Natural killer cell (primary cell): Measurements from ENCODE around the gene ZFP62. TPM values are rescaled to one million over a fixed set of nuclear protein-coding genes. Genes with fewer than 3 reads are reported as not detected.

Experiments
- ATAC-seq, 3 donors: fragments of 150-1000 bp in 2 of 3; fragments of 200-7000 bp in 1 of 3; cut with Tn5 transposase; 1 replicate in 1 of 3; 2 replicates in 2 of 3; pipeline ENCODE4 v1.10.0; 2021; ENCODE audit warnings: mild to moderate bottlenecking in 2 of 3, moderate library complexity in 2 of 3
- DNase-seq, 2 donors: peaks; one replicate each; pipeline versions ENCODE4 v3.0.0 to v3.0.0-alpha.2; 2013 to 2021; ENCODE audit warnings: mixed read lengths in 1 of 2
- H3K27ac ChIP-seq: one replicate; pipeline ENCODE4 v1.5.1; 2013; ENCODE audit warnings: mild to moderate bottlenecking, low read length
- H3K27me3 ChIP-seq: one replicate; pipeline ENCODE4 v1.6.1; 2013; ENCODE audit warnings: low read length; ENCODE audit not compliant: control insufficient read depth, insufficient read depth
- H3K36me3 ChIP-seq: one replicate; pipeline ENCODE4 v1.6.1; 2013; ENCODE audit warnings: low read length; ENCODE audit not compliant: control insufficient read depth, insufficient read depth
- H3K4me1 ChIP-seq: one replicate; pipeline ENCODE4 v1.6.1; 2013; ENCODE audit warnings: low read length; ENCODE audit not compliant: control insufficient read depth, insufficient read depth
- H3K4me3 ChIP-seq: one replicate; pipeline ENCODE4 v1.5.1; 2013; ENCODE audit warnings: low read length
- H3K9me3 ChIP-seq: one replicate; pipeline ENCODE4 v1.6.1; 2013; ENCODE audit warnings: low read length; ENCODE audit not compliant: control insufficient read depth, insufficient read depth
- H3K27ac Mint-ChIP-seq, 2 donors: one replicate each; pipeline ENCODE4 v1.8.0; 2022; ENCODE audit warnings: mild to moderate bottlenecking in 2 of 2, mixed read lengths in 2 of 2, moderate library complexity in 1 of 2
- H3K27me3 Mint-ChIP-seq, 2 donors: one replicate each; pipeline ENCODE4 v1.8.0; 2022; ENCODE audit warnings: low read depth in 2 of 2, mixed read lengths in 2 of 2
- H3K36me3 Mint-ChIP-seq: one replicate; pipeline ENCODE4 v1.8.0; 2022; ENCODE audit warnings: mixed read lengths
- H3K4me1 Mint-ChIP-seq, 2 donors: one replicate each; pipeline ENCODE4 v1.8.0; 2022; ENCODE audit warnings: mixed read lengths in 2 of 2
- H3K4me3 Mint-ChIP-seq: one replicate; pipeline ENCODE4 v1.8.0; 2022; ENCODE audit warnings: mild to moderate bottlenecking, moderate library complexity, mixed read lengths
- H3K9me3 Mint-ChIP-seq, 2 donors: one replicate each; pipeline ENCODE4 v1.8.0; 2022; ENCODE audit warnings: mixed read lengths in 2 of 2
- CTCF ChIP-seq: fragments of 200-600 bp; IDR thresholded peaks from one replicate; pipeline ENCODE4 v1.8.0; 2022; ENCODE audit warnings: antibody characterized with exemption
- WGBS: methylation state at CpG from one replicate; pipeline ENCODE4 v1.1.7; 2013; ENCODE audit warnings: missing lambda C conversion rate; ENCODE audit not compliant: insufficient coverage; 5-methylcytosine and 5-hydroxymethylcytosine counted together
- intact Hi-C: fragments of 100-400 bp; cut with micrococcal nuclease; formaldehyde crosslinking; loops from one replicate; pipeline ENCODE4 v1.14.2; 2022
- total RNA-seq, 4 donors: library from RNA; stranded (reverse); fragments of 120-200 nt in 1 of 4; gene quantifications; one replicate each; pipeline versions ENCODE4 v1.2.3 to v1.2.4, GENCODE V29; 2013 to 2022

ZFP62 gene
- total RNA-seq, 3 donors from 2014 or later (not counting 1 experiment from before 2014, with no cell fraction given): 16.6 to 21.0 (median 20.3) TPM

GRCh38 chr5:180849827-180850226 is 11.2 kb downstream of the ZFP62 start:
- Mint-ChIP-seq H3K9me3 (peaks cover 3 to 10% of the 10 kb centered on the region in 2 donors), H3K4me1 (peaks cover 11 to 17% of the 10 kb centered on the region in 2 donors), H3K4me3 (no peak overlapping the region), H3K36me3 (peaks cover 43% of the 10 kb centered on the region), H3K27me3 (no peaks in the 10 kb centered on the region), H3K27ac (no peak overlapping the region)
- TF ChIP-seq CTCF: no peak
- no peaks in the 10 kb centered on the region for H3K4me1 ChIP-seq
- H3K27me3 ChIP-seq: no peaks in the 10 kb centered on the region
- no peak overlapping the region for H3K4me3 ChIP-seq
- H3K27ac ChIP-seq: no peak overlapping the region
- intact Hi-C loops: no loop called here
- peaks cover 28% of the 10 kb centered on the region for H3K9me3 ChIP-seq
- ATAC-seq (no peak), DNase-seq (no peak)
- 100% methylated on average over 2 of the region's 4 CpGs for WGBS
- peaks cover 26% of the 10 kb centered on the region for H3K36me3 ChIP-seq

- no peak overlapping the region for H3K4me3 Mint-ChIP-seq
- Histone ChIP-seq H3K27me3 (no peaks in the 10 kb centered on the region), H3K9me3 (peaks cover 28% of the 10 kb centered on the region), H3K27ac (no peak overlapping the region), H3K36me3 (peaks cover 26% of the 10 kb centered on the region), H3K4me1 (no peaks in the 10 kb centered on the region), H3K4me3 (no peak overlapping the region)
- peaks cover 7 to 12% of the 10 kb centered on the region in 2 donors for H3K4me1 Mint-ChIP-seq
- no peaks in the 10 kb centered on the region for H3K27me3 Mint-ChIP-seq
- DNase-seq: no peak
- H3K9me3 Mint-ChIP-seq: peaks cover 3 to 10% of the 10 kb centered on the region in 2 donors
- no peak for ATAC-seq
- H3K36me3 Mint-ChIP-seq: peaks cover 43% of the 10 kb centered on the region
- TF ChIP-seq CTCF: no peak
- no CpG with 5 or more reads among the region's 1 CpG for WGBS
- intact Hi-C loops: no loop called here
- H3K27ac Mint-ChIP-seq: no peak overlapping the region
Observed at GRCh38 chr5:180848878-180849277, 12.2 kb downstream of the ZFP62 start.

- H3K9me3 Mint-ChIP-seq: peaks cover 3 to 10% of the 10 kb centered on the region in 2 donors
- peaks cover 43% of the 10 kb centered on the region for H3K36me3 Mint-ChIP-seq
- Histone ChIP-seq H3K4me1 (no peaks in the 10 kb centered on the region), H3K4me3 (no peak overlapping the region), H3K27ac (no peak overlapping the region), H3K27me3 (no peaks in the 10 kb centered on the region), H3K36me3 (peaks cover 26% of the 10 kb centered on the region), H3K9me3 (peaks cover 28% of the 10 kb centered on the region)
- intact Hi-C loops: no loop called here
- no peak overlapping the region for H3K4me3 Mint-ChIP-seq
- no peak for DNase-seq
- WGBS: no CpG with 5 or more reads among the region's 1 CpG
- no peak overlapping the region for H3K27ac Mint-ChIP-seq
- no peaks in the 10 kb centered on the region for H3K27me3 Mint-ChIP-seq
- no peak for ATAC-seq
- TF ChIP-seq CTCF: no peak
- H3K4me1 Mint-ChIP-seq: peaks cover 4 to 12% of the 10 kb centered on the region in 2 donors
Observed at GRCh38 chr5:180848265-180848664, 12.8 kb downstream of the ZFP62 start.

DNA sequence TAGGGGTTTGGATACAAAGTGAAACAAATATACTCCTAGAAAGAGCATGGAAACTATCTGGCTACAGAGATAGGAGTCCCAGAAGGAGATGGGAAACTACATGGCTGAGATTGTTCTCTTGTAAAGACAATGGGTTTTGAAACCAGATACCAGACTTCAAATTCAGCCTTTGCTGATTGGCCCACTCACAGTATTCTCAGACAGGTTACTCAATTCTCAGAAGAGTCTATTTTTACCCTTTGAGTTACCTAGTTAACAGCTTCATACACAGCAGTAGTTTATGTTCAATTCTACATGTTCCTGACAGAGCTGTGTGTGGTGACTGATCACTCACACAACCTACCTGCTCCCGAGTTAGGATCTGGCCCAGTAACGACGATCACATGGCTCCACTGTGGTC is 14.1 kb downstream of the ZFP62 start:
- WGBS: 33% methylated on average over 3 of the region's 3 CpGs
- intact Hi-C loops: no loop called here
- Mint-ChIP-seq H3K27me3 (no peaks in the 10 kb centered on the region), H3K36me3 (peaks cover 43% of the 10 kb centered on the region), H3K9me3 (peaks cover 3 to 10% of the 10 kb centered on the region in 2 donors), H3K27ac (no peak overlapping the region), H3K4me3 (no peak overlapping the region), H3K4me1 (peaks cover 4 to 12% of the 10 kb centered on the region in 2 donors)
- peaks cover 26% of the 10 kb centered on the region for H3K36me3 ChIP-seq
- H3K4me1 ChIP-seq: no peaks in the 10 kb centered on the region
- H3K27ac ChIP-seq: no peak overlapping the region
- TF ChIP-seq CTCF: no peak
- H3K4me3 ChIP-seq: no peak overlapping the region
- H3K27me3 ChIP-seq: no peaks in the 10 kb centered on the region
- peaks cover 28% of the 10 kb centered on the region for H3K9me3 ChIP-seq
- ATAC-seq (no peak), DNase-seq (no peak)
